Gastrocnemius medialis (tissue), 4 donors: ENCODE data around the gene BCL2.

Experiments used
- POLR2A ChIP-seq, 2 donors: fragments of 450-650 bp; IDR thresholded peaks; one replicate each; pipeline ENCODE4 v1.6.1; 2017; ENCODE audit warnings: antibody characterized with exemption in 2 of 2, mild to moderate bottlenecking in 2 of 2, moderate library complexity in 2 of 2
- TF ChIP-seq, protein P1 (sequence below), 5 experiments: fragments of 450-650 bp in 3 of 5; fragments of 200-600 bp in 2 of 5; sonication (generic) in 2 of 5; IDR thresholded peaks in 4 of 5; conservative IDR thresholded peaks in 1 of 5; 1 replicate in 4 of 5; 2 replicates in 1 of 5; pipeline ENCODE4 v1.5.1; 2016 to 2019; ENCODE audit warnings: antibody characterized with exemption in 5 of 5, mild to moderate bottlenecking in 3 of 5, moderate library complexity in 3 of 5

DNA sequence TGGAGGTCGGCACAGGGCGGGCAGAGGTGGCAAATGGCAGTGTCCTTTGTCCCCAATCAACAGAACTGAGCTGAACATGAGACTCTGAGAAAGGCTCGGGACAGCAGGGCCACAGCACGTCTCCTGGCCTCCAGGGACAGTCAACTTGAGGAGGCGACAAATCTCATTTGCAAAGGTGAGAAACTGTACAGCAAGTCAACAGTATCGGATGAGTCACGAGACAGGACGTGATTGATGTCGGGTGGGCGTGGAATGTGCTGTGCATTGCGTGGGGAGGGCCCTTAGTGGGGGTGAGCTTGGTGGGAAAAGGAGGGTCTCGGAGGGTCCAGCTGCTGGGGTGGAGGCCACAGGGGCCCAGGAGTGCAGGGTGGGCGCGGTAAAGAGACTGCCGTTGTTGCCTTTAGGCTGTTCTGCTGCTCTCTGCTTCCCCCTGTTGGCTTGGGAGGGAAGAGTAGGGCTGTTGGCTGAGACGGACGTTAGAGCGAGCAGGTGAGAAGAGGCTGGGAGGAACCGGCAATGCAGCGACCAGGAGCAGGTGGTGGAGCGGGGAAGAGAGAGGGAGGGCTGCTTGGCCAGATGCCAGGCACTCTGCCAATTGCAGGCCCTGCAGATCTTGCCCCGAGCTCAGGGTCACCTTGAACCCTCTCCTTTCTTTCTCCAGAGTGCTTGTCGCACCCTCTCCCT is 164.3 kb downstream of the BCL2 start:
- TF ChIP-seq, protein P1, sequence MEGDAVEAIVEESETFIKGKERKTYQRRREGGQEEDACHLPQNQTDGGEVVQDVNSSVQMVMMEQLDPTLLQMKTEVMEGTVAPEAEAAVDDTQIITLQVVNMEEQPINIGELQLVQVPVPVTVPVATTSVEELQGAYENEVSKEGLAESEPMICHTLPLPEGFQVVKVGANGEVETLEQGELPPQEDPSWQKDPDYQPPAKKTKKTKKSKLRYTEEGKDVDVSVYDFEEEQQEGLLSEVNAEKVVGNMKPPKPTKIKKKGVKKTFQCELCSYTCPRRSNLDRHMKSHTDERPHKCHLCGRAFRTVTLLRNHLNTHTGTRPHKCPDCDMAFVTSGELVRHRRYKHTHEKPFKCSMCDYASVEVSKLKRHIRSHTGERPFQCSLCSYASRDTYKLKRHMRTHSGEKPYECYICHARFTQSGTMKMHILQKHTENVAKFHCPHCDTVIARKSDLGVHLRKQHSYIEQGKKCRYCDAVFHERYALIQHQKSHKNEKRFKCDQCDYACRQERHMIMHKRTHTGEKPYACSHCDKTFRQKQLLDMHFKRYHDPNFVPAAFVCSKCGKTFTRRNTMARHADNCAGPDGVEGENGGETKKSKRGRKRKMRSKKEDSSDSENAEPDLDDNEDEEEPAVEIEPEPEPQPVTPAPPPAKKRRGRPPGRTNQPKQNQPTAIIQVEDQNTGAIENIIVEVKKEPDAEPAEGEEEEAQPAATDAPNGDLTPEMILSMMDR (IDR thresholded peaks at IDR 0.05 in 4 of 5, conservative IDR thresholded peaks at IDR 0.05 in 1 of 5), result peak; percentile 76 to 85 (median 80)
- TF ChIP-seq POLR2A (IDR thresholded peaks at IDR 0.05), result no peak
